ENCODE results near the gene RNF227. TPM values are rescaled to one million over a fixed set of nuclear protein-coding genes. Genes with fewer than 3 reads are reported as not detected.
A peak's percentile ranks its signal among the peaks of the same experiment; 100 is the strongest.

RNF227 gene
- total and polyA plus RNA-seq, 10 of the 15 experiments (the other 5 are each of a cell fraction or from before 2014, with no cell fraction given) = 0.49 to 5.0 (median 1.3) TPM

DNA sequence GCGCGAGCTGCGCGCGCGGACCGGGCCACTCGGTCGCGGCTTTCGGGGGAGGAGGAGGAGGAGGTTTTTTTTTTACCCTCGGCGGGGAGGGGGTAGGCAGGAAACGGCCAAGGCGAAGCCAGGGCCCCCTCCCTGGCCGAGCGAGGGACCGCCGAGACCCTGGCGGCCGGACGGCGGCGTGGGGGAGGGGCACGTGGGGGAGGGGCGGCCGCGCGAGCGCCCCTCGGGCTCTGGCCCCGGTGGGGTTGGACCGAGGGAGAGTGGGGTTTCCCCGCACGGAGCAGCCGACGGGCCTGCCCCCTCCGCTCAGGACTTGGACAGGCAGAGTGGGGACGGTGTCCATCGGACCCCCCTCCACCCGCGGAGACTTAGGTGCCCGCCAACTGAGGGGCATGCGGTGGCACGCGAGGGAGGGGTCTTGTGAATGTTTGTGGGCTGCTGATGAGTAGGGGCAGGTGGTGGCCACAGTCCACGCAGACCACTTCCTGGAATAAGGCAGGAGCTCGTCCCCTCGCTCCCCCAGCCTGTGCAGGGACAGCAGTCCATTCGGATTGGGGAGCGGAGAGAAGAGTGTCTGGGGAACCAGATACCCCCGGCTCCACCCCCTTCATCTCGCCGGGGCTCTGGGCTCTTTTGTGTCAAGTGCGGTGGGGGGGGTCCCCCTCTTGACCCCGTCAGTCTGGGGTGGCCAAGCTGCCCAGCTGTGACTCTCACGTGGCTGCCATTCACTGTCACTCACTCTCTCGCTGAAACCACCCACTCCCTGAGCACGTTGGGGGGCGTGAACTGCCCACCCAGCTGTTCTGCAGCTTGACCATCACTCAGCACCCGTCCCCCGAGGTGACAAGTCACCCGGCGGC is 30.5 kb downstream of the RNF227 start (continued):
- no peak for TF ChIP-seq MEF2A (IDR thresholded peaks at IDR 0.05; ENCODE audit: insufficient read depth, low read depth, low read length)
- TF ChIP-seq, protein P1, sequence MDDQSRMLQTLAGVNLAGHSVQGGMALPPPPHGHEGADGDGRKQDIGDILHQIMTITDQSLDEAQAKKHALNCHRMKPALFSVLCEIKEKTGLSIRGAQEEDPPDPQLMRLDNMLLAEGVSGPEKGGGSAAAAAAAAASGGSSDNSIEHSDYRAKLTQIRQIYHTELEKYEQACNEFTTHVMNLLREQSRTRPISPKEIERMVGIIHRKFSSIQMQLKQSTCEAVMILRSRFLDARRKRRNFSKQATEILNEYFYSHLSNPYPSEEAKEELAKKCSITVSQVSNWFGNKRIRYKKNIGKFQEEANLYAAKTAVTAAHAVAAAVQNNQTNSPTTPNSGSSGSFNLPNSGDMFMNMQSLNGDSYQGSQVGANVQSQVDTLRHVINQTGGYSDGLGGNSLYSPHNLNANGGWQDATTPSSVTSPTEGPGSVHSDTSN (IDR thresholded peaks at IDR 0.05; ENCODE audit: insufficient replicate concordance, low read depth, low read length) = peak; percentile 88
- TF ChIP-seq BACH1 (IDR thresholded peaks at IDR 0.05; ENCODE audit: borderline replicate concordance) = peak; percentile 6; the same call in 1 of the 2 replicates
- TF ChIP-seq IRF4 (IDR thresholded peaks at IDR 0.05; ENCODE audit: low read depth, low read length) = peak; percentile 23; the same call in 1 of the 2 replicates
- peak; percentile 87 to 95 for TF ChIP-seq BHLHE40 (IDR thresholded peaks at IDR 0.05; ENCODE audit: borderline replicate concordance in 1 of 2, low read depth in 2 of 2, low read length in 1 of 2)
- 0 out of 2 replicates have a peak, but pooled peaks have one; percentile 10 for TF ChIP-seq TCF12 (IDR thresholded peaks at IDR 0.05; ENCODE audit: low read depth, low read length)
- peak; percentile 28; the same call in 1 of the 2 replicates for TF ChIP-seq TBL1XR1 (IDR thresholded peaks at IDR 0.05; ENCODE audit: low read depth, low read length)
- peak; percentile 32 for TF ChIP-seq MEF2B (IDR thresholded peaks at IDR 0.05; ENCODE audit: partially characterized antibody, poor library complexity, severe bottlenecking)
- peak; percentile 94 for TF ChIP-seq NR2F1 (conservative IDR thresholded peaks at IDR 0.05)
- TF ChIP-seq CEBPZ (IDR thresholded peaks at IDR 0.05; ENCODE audit: low read depth, low read length) = no peak
- peak; percentile 11 for TF ChIP-seq SP1 (IDR thresholded peaks at IDR 0.05; ENCODE audit: low read depth, low read length)
- TF ChIP-seq RELB (IDR thresholded peaks at IDR 0.05; ENCODE audit: low read depth) = peak; percentile 15; the same call in 1 of the 2 replicates
- TF ChIP-seq TCF3 (IDR thresholded peaks at IDR 0.05; ENCODE audit: borderline replicate concordance, insufficient read depth, low read depth, low read length) = 0 out of 2 replicates have a peak, but pooled peaks have one; percentile 34
- 0 out of 2 replicates have a peak, but pooled peaks have one; percentile 5 for TF ChIP-seq PAX5 (IDR thresholded peaks at IDR 0.05; ENCODE audit: borderline replicate concordance, low read depth, low read length)
- peak; percentile 49 for TF ChIP-seq IKZF1 (conservative IDR thresholded peaks at IDR 0.05)
- peak; percentile 40; the same call in 1 of the 2 replicates for TF ChIP-seq TARDBP (IDR thresholded peaks at IDR 0.05; ENCODE audit: borderline replicate concordance)
- peak; percentile 71 for TF ChIP-seq ZNF384 (IDR thresholded peaks at IDR 0.05; ENCODE audit: borderline replicate concordance, low read depth, low read length)
- 0 out of 2 replicates have a peak, but pooled peaks have one; percentile 19 for TF ChIP-seq TAF1 (IDR thresholded peaks at IDR 0.05; ENCODE audit: borderline replicate concordance, low read depth, low read length)
- 0 out of 2 replicates have a peak, but pooled peaks have one; percentile 24 for TF ChIP-seq BCLAF1 (IDR thresholded peaks at IDR 0.05)

All from GM12878 (cell line).